Measurements from ENCODE around the gene ZNF789.

ZNF789 gene

DNA sequence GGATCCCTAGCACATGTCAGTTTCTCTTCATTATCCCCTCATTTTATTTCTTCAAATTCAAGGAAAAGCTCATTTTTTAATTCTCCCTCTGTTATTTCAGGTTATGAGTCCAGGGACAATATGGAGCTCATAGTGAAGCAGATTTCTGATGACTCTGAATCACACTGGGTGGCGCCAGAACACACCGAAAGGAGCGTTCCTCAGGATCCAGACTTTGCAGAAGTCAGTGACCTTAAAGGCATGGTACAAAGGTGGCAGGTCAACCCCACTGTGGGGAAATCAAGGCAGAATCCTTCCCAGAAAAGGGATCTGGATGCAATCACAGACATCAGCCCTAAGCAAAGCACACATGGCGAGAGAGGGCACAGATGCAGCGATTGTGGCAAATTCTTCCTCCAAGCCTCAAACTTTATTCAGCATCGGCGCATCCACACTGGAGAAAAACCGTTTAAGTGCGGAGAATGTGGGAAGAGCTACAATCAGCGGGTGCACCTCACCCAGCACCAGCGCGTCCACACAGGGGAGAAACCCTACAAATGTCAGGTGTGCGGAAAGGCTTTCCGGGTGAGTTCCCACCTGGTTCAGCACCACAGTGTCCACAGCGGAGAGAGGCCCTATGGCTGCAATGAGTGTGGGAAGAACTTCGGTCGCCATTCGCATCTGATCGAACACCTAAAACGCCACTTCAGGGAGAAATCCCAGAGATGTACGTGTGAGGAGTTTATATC is 53.2 kb downstream of the ZNF789 start:
- Histone ChIP-seq H3K36me3 (ENCODE audit: control insufficient read depth, low read depth, low read length) (peaks cover 39% of the 10 kb centered on the region), H3K9me3 (ENCODE audit: control insufficient read depth, low read depth, low read length) (peaks cover 7% of the 10 kb centered on the region), H3K27me3 (ENCODE audit: control insufficient read depth, insufficient read depth, low read length) (no peaks in the 10 kb centered on the region), H3K9ac (ENCODE audit: low read length) (no peak overlapping the region), H3K27ac (ENCODE audit: low read length) (no peak overlapping the region), H3K4me3 (ENCODE audit: low read length) (no peak overlapping the region), H3K4me1 (ENCODE audit: control insufficient read depth, low read depth, low read length) (no peaks in the 10 kb centered on the region)

DNA sequence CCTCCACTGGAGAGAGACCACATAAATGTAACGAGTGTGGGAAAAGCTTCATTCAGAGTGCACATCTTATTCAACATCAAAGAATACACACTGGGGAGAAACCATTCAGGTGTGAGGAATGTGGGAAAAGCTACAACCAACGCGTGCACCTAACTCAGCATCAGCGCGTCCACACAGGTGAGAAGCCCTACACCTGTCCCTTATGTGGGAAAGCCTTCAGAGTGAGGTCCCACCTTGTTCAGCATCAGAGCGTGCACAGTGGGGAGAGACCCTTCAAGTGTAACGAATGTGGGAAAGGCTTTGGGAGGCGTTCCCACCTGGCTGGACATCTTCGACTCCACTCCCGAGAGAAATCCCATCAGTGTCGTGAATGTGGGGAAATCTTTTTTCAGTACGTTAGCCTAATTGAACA is 58.7 kb downstream of the ZNF789 start:
- H3K36me3 ChIP-seq (ENCODE audit: control insufficient read depth, low read depth, low read length) = peaks cover 42% of the 10 kb centered on the region

DNA sequence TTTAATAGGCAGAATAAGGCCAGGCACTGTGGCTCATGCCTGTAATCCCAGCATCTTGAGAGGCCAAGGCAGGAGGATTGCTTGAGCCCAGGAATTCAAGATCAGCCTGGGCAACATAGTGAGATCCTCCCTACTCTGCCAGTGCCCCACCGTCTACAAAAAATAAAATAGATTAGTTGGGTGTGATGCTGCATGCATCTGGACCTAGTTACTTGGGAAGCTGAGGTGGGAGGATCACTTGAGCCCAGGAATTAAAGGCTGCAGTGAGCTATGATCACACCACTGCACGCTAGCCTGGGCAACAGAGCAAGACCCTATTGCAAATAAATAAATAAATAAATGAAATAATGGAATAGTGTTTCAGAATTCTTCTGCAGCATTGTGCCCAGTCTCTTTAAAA is 63.0 kb downstream of the ZNF789 start:
- no peaks in the 10 kb centered on the region for H3K4me1 ChIP-seq (ENCODE audit: control insufficient read depth, low read depth, low read length)
- no peak overlapping the region for H3K9ac ChIP-seq (ENCODE audit: low read length)
- peaks cover 25% of the 10 kb centered on the region for H3K9me3 ChIP-seq (ENCODE audit: control insufficient read depth, low read depth, low read length)
- H3K36me3 ChIP-seq (ENCODE audit: control insufficient read depth, low read depth, low read length) = peaks cover 21% of the 10 kb centered on the region
- no peak overlapping the region for H3K27ac ChIP-seq (ENCODE audit: low read length)
- H3K4me3 ChIP-seq (ENCODE audit: low read length) = no peak overlapping the region
- H3K27me3 ChIP-seq (ENCODE audit: control insufficient read depth, insufficient read depth, low read length) = no peaks in the 10 kb centered on the region

More for the DNA sequence above, 58.7 kb downstream of the ZNF789 start:
- Histone ChIP-seq H3K9ac (ENCODE audit: low read length) (no peak overlapping the region), H3K27me3 (ENCODE audit: control insufficient read depth, insufficient read depth, low read length) (no peaks in the 10 kb centered on the region), H3K4me1 (ENCODE audit: control insufficient read depth, low read depth, low read length) (no peaks in the 10 kb centered on the region), H3K4me3 (ENCODE audit: low read length) (no peak overlapping the region), H3K9me3 (ENCODE audit: control insufficient read depth, low read depth, low read length) (peaks cover 25% of the 10 kb centered on the region), H3K27ac (ENCODE audit: low read length) (no peak overlapping the region)

Data from iPS-18a (cell line).